A673 (cell line): ENCODE data around the gene MEAF6. TPM values are rescaled to one million over a fixed set of nuclear protein-coding genes. Genes with fewer than 3 reads are reported as not detected.

Experiments
- BruUV-seq: library from RNA; stranded (reverse); fragments of 400-500 nt; replicated peaks from 2 replicates; lab custom pipeline; 2021; lab: Mats Ljungman, UMichigan
- CTCF ChIA-PET: fragments of 300-600 bp; sonication (Branson Sonifier 250); formaldehyde crosslinking; loops from one replicate; lab custom pipeline; 2022; ENCODE audit warnings: antibody characterized with exemption; lab: Charles Lee
- POLR2A ChIA-PET: fragments of 300-600 bp; sonication (Branson Sonifier 250); formaldehyde crosslinking; loops from one replicate; lab custom pipeline; 2022; ENCODE audit warnings: antibody characterized with exemption; ENCODE audit not compliant: low non-redundant PET; lab: Charles Lee
- DNase-seq: peaks from one replicate; pipeline ENCODE4 v3.0.0-alpha.2; 2015; ENCODE audit warnings: low spot score
- H3K27ac ChIP-seq: fragments of 200-600 bp; sonication (generic); 2 replicates; pipeline ENCODE4 v1.5.1; 2016; ENCODE audit warnings: mixed run types, low read depth, mild to moderate bottlenecking, mixed read lengths, antibody characterized with exemption, low read length; ENCODE audit not compliant: poor library complexity, severe bottlenecking
- H3K27me3 ChIP-seq: fragments of 200-600 bp; sonication (generic); replicated peaks from 2 replicates; pipeline ENCODE4 v1.6.1; 2017; ENCODE audit warnings: mixed run types, low read depth, mild to moderate bottlenecking, mixed read lengths, antibody characterized with exemption, low read length; ENCODE audit not compliant: insufficient read depth, poor library complexity
- H3K36me3 ChIP-seq: fragments of 200-600 bp; sonication (generic); 2 replicates; pipeline ENCODE4 v1.6.1; 2016; ENCODE audit warnings: mixed run types, mild to moderate bottlenecking, mixed read lengths, antibody characterized with exemption, low read length; ENCODE audit not compliant: insufficient read depth, poor library complexity, severe bottlenecking
- H3K4me1 ChIP-seq: fragments of 200-600 bp; sonication (generic); 2 replicates; pipeline ENCODE4 v1.6.1; 2017; ENCODE audit warnings: mixed run types, mild to moderate bottlenecking, mixed read lengths, antibody characterized with exemption, low read length; ENCODE audit not compliant: insufficient read depth, poor library complexity, severe bottlenecking
- H3K4me3 ChIP-seq: fragments of 200-600 bp; sonication (generic); 2 replicates; pipeline ENCODE4 v1.5.1; 2016; ENCODE audit warnings: low read depth, mixed run types, mild to moderate bottlenecking, mixed read lengths, low read length; ENCODE audit not compliant: poor library complexity, severe bottlenecking
- H3K9me3 ChIP-seq: fragments of 200-600 bp; sonication (generic); 2 replicates; pipeline ENCODE4 v1.6.1; 2016; ENCODE audit warnings: mixed run types, low read depth, mild to moderate bottlenecking, mixed read lengths, antibody characterized with exemption, low read length; ENCODE audit not compliant: poor library complexity, severe bottlenecking
- EZH2 ChIP-seq: fragments of 200-600 bp; sonication (generic); IDR thresholded peaks from 2 replicates; pipeline ENCODE4 v1.6.1; 2017; ENCODE audit warnings: borderline replicate concordance, low read depth, mild to moderate bottlenecking, mixed read lengths, antibody characterized with exemption, low read length; ENCODE audit not compliant: poor library complexity, severe bottlenecking
- intact Hi-C: fragments of 100-400 bp; cut with micrococcal nuclease; formaldehyde crosslinking; loops from one replicate; pipeline ENCODE4 v1.10.0; 2022; ENCODE audit not compliant: unreplicated experiment
- total RNA-seq: library from RNA; stranded (reverse); gene quantifications from 2 replicates; pipeline ENCODE4 v1.2.3, GENCODE V29; 2021
- TF ChIP-seq, protein P1 (sequence below): fragments of 300-800, 200-600 bp; sonication (generic); conservative IDR thresholded peaks from 2 replicates; pipeline ENCODE4 v1.5.1; 2017; ENCODE audit warnings: low read depth, mild to moderate bottlenecking, antibody characterized with exemption, low read length, moderate library complexity, mixed read lengths

Gene MEAF6
- total RNA-seq, 1 experiment from 2014 or later: 73.8 TPM

- BruUV-seq: no TSS peak
- no peak for DNase-seq
- Histone ChIP-seq H3K27ac (no peak overlapping the region), H3K36me3 (peaks cover 3% of the 10 kb centered on the region), H3K9me3 (peaks cover 6% of the 10 kb centered on the region), H3K4me3 (peak overlapping the region; percentile 27), H3K4me1 (peaks cover 9% of the 10 kb centered on the region), H3K27me3 (no peaks in the 10 kb centered on the region)
- CTCF ChIA-PET: no interaction called here
- POLR2A ChIA-PET: interaction anchor here (0.6 kb wide), 1 partner anchor 9 kb away, joined by 3 read pairs; no protein-coding TSS in a partner anchor
- intact Hi-C loops: no loop called here
- no peak for TF ChIP-seq EZH2
- TF ChIP-seq, protein P1, sequence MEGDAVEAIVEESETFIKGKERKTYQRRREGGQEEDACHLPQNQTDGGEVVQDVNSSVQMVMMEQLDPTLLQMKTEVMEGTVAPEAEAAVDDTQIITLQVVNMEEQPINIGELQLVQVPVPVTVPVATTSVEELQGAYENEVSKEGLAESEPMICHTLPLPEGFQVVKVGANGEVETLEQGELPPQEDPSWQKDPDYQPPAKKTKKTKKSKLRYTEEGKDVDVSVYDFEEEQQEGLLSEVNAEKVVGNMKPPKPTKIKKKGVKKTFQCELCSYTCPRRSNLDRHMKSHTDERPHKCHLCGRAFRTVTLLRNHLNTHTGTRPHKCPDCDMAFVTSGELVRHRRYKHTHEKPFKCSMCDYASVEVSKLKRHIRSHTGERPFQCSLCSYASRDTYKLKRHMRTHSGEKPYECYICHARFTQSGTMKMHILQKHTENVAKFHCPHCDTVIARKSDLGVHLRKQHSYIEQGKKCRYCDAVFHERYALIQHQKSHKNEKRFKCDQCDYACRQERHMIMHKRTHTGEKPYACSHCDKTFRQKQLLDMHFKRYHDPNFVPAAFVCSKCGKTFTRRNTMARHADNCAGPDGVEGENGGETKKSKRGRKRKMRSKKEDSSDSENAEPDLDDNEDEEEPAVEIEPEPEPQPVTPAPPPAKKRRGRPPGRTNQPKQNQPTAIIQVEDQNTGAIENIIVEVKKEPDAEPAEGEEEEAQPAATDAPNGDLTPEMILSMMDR: no peak
These were observed 42.8 kb upstream of the MEAF6 start for GRCh38 chr1:37557402-37557801.

- intact Hi-C loops: no loop called here
- H3K4me3 ChIP-seq: peak within 1 kb of the TSS; percentile 27
- H3K4me1 ChIP-seq: peaks cover 9% of the 10 kb centered on the region
- TF ChIP-seq EZH2: no peak
- no peak within 1 kb of the TSS for H3K27ac ChIP-seq
- H3K27me3 ChIP-seq: no peaks in the 10 kb centered on the region
- ChIA-PET CTCF (no interaction called here), POLR2A (interaction anchor here (0.6 kb wide), 2 partner anchors 9 to 1000 kb away, joined by 3 read pairs; no protein-coding TSS in a partner anchor)
- DNase-seq: peak; percentile 82
- no TSS peak for BruUV-seq
- peaks cover 3% of the 10 kb centered on the region for H3K36me3 ChIP-seq
- H3K9me3 ChIP-seq: peaks cover 6% of the 10 kb centered on the region
These were observed 42.2 kb upstream of the MEAF6 start, which contains the start of gene DNALI1 for GRCh38 chr1:37556712-37557196. TSS of gene DNALI1 (plus strand) at chr1:37556940. CDS start at chr1:37556995, 55 bp downstream.

DNA sequence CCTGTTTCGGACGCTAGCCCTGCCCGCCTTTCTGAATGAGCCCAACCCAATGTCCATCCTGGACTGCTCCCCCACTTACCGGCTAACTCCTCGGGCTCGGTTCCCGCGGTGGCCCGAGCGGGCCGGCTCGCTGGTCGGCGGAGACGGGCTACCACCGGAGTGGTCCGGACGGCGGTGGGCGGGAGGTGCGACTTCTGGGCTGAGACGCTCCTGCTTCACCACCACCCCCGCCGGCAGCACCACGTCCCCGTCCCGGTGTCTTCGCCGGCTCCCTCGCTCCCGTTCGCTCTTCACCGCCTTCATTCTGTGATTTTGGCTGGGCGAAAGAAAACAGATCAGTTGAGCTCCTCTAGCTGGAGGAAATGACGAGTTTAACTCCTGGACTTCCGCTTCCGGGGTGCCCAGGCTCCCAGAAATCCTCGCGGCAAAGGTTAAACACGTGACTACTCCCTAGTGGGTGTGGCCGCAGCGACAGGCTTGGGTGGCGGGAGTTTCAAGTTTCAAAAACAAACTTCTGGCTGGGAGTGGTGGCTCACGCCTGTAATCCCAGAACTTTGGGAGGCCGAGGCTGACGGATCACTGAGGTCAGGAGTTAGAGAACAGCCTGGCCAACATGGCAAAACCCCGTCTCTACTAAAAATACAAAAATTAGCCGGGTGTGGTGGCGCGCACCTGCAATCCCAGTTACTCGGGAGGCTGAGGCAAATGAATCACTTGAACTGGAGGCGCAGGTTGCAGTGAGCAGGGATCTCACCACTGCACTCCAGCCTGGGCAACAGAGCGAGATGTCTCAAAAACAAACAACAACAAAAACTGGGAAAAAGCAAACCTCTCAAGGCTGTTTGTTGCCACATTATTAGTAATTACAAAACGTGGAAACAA lies 39.6 kb upstream of the MEAF6 start, which contains the start of gene SNIP1:
SNIP1 (minus strand) TSS at position 367 of the 882 bp plus-strand sequence; CDS start at position 303, 64 bp downstream.
- Histone ChIP-seq H3K9me3 (peaks cover 6% of the 10 kb centered on the region), H3K27me3 (no peaks in the 10 kb centered on the region), H3K4me1 (peaks cover 9% of the 10 kb centered on the region), H3K4me3 (peak within 1 kb of the TSS; percentile 94), H3K27ac (peak within 1 kb of the TSS; percentile 88), H3K36me3 (peaks cover 11% of the 10 kb centered on the region)
- POLR2A ChIA-PET: interaction anchor here (0.7 kb wide), 1 partner anchor 995 kb away, joined by 5 read pairs; no protein-coding TSS in a partner anchor
- CTCF ChIA-PET: no interaction called here
- DNase-seq: peak; percentile 97
- no TSS peak for BruUV-seq
- intact Hi-C loops: no loop called here
- TF ChIP-seq, protein P1: no peak
- no peak for TF ChIP-seq EZH2
